Measurements from ENCODE around the gene XRCC4. TPM values are rescaled to one million over a fixed set of nuclear protein-coding genes. Genes with fewer than 3 reads are reported as not detected.

XRCC4 gene
- total RNA-seq, 1 donor from 2014 or later: 11.3 TPM

DNA sequence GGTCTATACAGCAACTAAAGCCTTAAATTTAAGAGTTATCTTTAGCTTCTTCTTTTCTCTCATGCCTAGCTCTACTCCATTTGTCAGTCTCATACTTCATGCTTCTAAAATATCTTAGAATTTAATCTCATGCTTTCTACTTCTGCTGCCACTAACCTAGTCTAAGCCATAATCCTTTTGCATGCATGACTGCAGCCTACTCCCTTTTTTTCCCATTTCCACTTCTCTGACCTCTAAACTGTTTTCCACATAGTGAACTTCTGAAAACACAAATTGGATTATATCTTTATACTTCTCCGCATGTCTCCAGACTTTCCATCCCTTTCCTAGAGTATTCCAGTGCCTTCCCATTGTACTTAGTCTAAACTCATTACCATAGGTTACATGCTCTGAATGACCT lies 193.0 kb downstream of the XRCC4 start:
- intact Hi-C loops (cut with micrococcal nuclease): no loop called here

DNA sequence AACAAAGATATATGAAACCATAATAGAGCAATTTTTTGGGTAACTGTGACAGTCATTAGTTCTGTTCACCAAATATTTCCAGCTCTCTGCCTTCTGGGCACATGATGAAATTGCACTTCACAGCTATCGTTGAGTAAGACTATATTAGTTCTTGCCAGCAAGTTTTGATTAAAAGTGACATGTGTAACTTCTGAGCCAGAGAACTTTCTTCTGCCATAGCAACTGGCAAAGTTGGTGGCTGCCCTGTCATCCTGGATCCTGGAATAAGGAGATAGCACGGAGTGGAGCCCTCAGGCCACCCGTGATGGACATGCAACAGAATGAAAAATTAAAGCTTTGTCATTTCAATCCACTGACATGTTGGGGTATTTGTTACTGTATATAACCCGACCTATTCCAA lies 199.8 kb downstream of the XRCC4 start:
- intact Hi-C loops (cut with micrococcal nuclease): no loop called here

DNA sequence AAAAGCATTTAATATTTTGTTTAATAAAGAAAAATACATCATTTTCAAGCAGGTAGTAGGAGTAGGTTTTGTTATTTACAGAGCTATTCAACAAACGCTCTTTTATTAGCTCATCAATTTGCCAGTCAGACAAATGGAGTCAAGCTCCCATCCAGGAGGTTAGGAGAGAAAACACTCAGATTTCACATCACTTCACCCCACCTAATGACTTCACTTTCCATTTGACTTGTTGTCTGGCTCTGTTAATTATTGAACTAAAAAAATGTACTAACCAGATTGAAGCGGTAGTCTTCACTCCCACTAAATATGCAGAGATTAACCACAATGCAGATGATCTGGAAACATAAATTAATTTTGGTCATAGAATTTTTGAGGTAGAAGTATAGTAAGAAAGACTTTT lies 200.6 kb downstream of the XRCC4 start:
- intact Hi-C loops (cut with micrococcal nuclease): no loop called here

DNA sequence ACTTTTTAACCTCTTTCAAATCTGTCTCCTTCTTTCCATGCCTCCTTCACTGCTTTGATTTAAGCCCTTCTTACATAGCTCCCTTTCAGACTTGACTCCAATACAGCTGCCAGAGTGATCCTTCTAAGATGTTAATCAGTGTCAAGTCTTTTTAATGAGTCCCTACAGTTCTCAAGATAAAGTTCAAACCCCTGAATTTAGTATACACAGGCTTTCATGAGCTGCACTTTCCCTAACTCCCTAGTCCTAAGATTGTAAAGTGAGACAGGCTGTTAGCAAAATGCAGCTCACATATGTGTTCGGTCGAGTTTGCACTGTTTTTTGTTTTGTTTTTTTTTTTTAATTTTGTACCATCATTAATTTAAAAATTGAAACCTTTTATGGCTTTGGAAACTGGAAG lies 203.8 kb downstream of the XRCC4 start:
- intact Hi-C loops (cut with micrococcal nuclease): no loop called here

DNA sequence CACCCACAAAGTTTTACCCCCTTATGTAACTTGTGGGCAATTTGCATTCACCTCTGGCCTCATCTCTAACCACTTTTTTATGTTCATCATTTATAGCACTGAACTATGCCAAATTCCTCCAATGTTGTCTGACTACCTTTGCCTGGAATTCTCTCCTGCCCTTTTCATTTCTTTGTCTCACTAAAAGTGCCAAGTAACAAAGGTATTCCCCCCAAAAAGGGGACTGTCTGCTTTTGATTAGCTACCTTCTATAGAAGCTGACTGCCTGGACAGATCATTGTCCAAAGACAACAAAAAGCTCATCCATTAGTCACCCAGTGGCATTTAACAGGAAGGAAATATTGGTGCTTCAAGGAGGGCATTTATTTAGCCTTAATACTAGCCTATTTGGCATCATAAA lies 204.3 kb downstream of the XRCC4 start:
- intact Hi-C loops (cut with micrococcal nuclease): no loop called here

DNA sequence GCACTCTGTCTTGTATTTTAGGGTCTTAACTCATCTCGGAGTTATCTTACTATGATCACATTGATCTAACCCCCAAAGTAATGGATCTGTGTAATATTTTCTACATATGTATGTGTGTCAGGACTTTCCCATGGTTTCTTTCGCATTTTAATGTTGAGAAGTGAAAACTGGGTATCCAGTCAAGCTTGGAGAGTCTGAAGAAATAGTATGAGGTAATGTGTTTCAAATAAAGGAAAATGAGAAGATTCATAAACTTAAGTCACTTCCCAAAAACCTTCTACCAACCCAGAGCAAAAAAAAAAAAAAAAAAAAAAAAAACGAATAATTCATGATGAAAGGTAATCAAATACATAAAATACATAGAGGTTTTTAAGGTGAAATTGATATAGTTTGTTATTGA lies 206.4 kb downstream of the XRCC4 start:
- intact Hi-C loops (cut with micrococcal nuclease): no loop called here

DNA sequence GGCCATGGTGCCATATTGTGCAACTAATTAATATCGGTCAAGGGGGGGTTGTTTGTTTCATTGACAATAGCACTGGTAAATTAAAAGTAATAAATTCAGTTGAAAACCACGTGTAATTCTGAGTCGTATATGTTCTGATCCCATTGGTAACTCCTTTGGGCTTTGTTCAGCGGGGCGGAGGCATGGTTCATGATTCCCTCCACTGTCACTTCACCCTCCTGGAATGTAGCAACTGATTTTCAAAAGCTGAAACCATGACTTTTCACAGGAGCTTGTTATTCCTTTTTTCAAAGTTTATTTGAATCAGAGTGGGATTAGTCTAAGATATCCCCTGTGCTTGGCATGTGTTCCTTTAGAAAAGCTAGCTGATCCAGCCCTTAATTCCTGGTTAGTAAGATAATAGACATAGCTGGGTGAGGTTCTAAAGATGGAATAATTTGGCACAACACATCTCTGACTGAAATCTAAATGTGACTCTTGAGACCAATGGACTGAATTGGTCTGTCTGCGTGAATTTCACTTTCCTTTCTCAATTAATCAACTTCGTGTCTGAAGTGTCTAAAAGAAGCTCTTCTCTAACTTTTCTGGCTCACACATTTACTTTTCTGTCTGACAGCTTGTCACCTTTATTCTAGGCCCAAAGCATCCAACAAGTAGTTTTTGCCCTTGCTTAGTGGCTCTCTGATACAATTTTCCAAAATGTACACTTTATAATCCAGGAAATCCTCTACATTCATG lies 208.5 kb downstream of the XRCC4 start:
- intact Hi-C loops (cut with micrococcal nuclease): no loop called here

DNA sequence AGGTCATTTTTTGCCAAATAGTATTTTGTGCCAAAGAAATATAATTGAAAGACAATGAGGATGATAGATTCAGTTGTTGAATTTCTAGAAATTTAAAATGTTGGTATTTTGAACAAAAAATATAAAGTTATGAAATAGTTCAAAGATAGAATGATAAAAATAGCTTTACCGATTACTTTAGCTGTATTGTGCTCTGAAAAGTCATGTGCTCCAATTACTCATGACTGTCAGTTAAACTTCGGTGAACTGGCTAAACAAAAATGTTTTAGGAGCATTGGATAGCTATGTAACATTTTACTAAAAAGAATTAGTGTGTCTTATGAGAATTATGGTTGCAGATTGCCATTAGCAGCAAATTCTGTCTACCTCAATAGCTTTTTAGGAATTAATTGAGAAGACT lies 216.9 kb downstream of the XRCC4 start:
- intact Hi-C loops (cut with micrococcal nuclease): no loop called here

DNA sequence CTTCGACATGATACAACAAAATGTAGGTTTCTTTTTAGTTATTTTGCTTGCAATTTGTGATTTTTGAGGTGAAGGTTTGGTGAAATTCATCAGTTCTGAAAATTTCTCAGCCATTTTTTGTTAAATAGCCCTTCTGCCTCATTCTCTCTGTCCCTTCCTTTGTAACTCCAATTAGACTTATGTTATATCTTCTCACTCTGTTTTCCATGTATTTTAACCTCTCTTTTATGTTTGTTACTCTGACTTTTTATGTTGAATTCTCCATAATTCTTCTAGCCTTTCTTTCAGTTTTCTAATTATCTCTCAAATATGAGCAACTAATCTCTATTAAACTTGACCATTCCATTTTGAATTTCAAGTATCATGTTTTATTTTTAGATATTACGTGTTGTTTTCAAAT lies 222.0 kb downstream of the XRCC4 start:
- intact Hi-C loops (cut with micrococcal nuclease): no loop called here

DNA sequence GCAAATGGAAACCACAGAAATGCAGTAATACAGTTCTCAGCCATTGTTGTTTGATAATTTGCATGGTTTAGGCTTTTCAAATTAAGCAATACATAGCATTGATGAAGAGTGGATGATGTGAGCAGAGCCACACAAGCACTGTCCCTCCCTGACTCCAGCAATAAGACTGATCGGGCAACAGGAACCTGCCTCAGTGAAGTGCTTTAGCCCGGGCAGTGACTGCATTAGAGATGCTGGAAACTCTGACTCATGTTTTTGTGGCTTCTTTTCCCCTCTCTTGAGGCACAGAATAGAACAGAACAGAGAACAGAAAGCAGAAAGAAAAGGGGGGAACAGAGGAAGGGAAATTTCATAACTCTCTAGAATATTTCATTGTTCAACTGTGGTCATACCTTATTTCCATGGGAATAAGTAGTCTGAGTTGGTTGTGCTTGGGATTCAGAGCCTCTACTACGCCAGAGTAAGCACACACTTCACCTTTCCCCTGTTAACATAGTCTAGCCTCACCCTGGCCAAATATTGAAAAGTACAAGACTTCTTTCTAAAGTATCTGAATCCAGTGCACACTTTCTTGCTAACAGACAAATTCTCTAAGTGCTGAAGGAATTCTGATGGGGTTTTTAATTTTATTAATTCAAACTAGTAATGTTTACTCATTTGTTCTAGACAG lies 229.4 kb downstream of the XRCC4 start:
- intact Hi-C loops (cut with micrococcal nuclease): no loop called here

DNA sequence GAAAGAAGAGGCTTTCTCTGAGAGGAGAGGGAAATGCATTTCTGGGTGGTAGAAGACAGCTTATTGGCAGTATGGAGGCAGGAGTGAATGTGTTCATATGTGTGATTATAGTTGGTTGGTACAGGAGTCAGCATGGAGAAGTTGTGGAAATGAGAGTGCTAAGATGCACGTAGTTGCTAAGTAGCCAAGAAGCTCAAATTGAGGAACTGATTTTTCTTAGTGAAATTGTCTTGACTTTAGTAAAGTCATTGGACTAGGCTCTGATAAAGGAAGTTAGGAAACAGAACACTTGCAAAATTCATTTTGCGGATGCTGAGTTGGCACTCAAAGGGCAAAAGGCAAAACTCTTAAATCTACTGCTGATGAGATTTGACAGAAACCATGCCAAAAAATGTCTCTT lies 235.3 kb downstream of the XRCC4 start:
- intact Hi-C loops (cut with micrococcal nuclease): no loop called here

DNA sequence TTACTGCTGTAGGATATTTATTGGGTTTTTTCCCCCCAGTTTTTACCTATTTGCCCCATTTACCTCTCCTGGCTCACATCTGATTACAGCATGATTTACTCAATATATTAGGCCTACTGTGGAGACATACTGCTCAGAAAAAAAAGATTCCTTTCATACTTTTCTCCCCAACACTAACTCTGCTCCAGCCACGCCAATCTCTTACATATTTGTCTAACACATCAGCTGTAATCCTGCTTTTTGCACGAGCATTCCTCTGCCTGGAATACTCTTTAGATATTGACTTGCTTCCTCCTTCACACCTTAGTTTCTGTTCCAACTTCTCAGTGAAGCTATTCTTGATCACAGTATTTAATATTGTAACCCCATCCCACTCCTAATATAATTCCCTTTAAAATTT lies 236.1 kb downstream of the XRCC4 start:
- intact Hi-C loops (cut with micrococcal nuclease): no loop called here

DNA sequence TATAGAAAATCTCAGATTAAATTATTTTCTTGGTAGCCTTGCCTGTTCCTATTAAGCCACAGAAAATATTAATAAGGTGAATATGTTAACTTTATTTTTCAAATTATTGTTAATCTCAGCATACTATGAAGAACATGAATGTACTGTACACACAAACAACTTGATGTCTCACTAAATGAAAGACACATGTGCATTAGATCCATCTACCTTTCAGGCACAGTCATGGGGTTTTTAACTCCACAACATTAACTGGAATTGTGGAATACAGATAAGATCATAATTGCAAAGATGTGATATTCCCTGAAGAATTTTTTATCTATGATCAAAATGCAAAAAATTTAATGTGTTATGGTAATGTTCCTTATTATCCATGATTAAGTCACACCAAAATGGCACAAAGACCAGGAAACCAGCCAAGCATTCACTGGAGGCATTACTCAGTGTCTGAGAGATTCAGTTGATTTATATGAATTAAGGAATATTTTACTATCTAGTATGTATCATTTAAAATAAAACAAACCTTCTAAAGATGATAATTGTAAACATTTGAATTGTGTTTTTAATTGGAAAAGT lies 244.2 kb downstream of the XRCC4 start:
- intact Hi-C loops (cut with micrococcal nuclease): no loop called here

DNA sequence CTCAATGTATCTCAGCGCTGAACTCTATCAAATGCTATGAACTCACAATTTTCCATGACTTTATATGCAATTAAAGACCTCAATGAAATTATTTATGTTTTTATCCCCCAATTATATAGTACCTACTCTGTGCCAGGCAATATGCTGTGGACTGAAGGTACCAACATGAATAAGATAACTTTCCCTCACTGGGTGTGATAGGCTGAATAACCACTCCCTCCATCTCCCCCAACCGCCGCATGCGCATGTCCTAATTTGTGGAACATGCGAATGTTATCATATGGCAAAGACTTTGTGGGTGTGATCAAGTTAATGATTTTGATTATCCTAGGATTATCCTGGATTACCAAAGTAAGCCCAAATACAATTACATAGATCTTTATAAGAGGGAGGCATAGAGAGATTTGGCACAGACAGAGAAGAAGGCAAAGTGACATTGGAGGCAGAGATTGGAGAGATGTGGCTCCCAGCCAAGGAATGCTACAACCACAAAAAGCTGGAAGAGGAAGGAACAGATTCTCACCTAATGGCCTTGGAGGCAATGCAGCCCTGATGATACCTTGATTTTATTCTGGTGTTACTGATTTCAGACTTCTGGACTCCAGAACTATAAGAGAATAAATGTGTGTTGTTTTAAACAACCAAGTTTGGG lies 245.1 kb downstream of the XRCC4 start:
- intact Hi-C loops (cut with micrococcal nuclease): no loop called here

DNA sequence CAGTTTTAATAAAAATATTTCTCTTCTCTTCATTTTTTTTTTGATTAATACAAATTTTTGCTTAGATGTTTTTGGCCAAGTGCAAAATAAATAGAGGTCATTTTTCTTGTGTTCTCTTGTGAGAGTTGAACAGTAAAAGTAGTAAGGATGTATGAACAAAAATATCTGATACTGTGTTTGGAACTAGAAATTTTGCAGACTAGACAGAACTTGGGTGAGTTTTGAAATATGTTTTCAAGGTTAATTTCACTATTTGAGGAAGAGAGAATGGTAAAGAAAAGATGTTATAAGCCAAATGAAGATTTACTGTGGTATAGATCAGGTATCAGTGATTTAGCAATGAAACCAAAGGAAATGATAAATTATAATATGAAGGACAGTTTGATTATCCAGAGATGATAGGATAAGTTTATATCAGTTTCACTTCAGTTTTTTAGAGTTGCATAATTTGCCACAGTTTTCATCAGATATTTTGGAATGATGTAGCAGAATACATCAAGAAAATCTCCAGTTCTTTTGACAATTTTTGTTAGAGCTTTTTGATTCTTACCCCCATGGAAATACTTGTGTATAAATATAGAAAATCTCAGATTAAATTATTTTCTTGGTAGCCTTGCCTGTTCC lies 246.3 kb downstream of the XRCC4 start:
- intact Hi-C loops (cut with micrococcal nuclease): no loop called here

DNA sequence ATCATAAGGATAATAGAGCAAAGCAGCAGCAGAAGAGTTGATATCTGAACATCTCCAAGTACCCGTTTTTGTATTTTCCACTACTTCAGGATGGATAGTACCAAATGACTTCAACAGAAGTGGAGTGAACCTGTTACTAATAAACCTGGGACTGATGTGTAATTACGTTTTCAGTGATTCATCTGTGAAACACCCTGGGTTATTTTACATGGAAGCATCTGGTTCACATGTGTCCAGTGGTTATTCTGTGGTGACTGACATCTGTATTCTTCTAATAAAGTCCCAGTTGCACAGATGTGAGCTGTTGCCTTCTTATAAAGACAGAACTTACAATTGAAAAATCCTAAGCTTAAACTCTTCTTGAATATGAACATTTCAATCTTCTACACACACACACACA lies 254.5 kb downstream of the XRCC4 start:
- intact Hi-C loops (cut with micrococcal nuclease): no loop called here

DNA sequence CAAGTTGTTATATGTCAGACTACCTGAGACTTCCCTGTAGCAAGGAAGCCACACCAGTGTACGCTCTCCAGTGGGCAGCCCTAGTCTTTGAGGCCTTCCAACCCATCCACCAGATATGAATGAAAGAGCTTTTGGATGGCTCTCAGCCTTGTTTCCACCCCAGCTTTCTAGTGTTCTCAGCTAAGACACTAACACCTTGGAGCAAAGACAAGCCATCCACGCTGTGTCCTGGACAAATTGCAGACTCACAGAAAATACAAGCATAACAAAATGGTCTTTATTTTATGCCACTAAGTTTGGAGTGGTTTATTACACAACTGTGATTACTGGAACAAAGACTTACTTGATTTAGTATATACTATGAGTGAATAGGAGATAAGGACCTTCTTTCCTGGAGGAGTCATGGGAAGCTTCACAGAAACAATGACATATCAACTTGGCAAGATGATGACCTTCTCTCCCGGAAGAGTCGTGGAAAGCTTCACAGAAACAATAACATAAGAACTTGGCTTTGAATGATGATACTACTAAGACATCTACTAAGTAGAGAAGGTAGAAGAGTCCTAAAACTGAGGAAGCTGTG lies 260.2 kb downstream of the XRCC4 start:
- intact Hi-C loops (cut with micrococcal nuclease): no loop called here

DNA sequence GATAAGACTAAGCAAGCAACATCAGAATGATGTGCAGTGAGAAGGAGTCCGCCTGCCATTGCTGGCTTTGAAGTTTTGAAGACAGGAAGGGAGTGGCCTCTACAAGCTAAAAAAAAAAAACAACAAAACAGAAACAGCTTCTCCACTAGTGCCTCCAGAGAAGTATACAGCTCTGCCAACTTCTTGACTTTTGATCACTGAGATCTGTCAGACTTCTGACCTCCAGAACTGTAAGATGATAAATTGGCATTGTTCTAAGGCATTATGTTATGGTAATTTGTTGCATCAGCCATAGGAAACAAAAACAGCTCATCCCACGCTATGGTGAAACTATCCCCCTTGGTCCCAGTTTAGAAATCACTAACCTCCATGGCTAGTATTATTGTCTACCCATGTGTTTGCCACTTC lies 263.2 kb downstream of the XRCC4 start:
- intact Hi-C loops (cut with micrococcal nuclease): loop anchor here (1.0 to 5.0 kb wide), 2 partner anchors 263 to 983 kb away; partner anchors contain the start of genes TMEM167A and XRCC4

DNA sequence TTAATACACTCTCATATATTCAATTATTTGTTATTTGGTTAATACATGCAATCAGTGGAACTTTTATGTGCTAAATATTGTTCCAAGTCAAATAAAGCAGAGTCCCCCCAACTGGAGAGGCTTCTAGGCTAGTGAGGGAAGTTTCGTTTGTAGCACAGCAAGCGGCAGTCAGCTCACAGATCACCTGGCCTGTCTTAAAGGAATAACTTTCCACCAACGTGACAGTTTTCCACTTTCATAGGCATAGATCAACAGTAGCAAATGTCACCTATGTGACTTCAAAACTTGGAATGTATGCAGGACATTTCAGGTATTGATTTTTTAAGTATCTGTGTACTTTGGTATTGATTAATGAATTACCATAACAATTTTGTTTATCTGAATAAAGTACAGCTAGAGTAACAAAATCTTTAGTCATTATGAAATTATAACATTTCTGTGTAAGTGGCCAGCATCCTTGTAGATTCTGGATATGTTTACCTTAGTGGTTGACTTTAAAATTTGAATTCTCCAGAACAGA lies 264.5 kb downstream of the XRCC4 start:
- intact Hi-C loops (cut with micrococcal nuclease): loop anchor here (5.0 kb wide), 1 partner anchor 265 kb away; the partner anchor contains the start of genes TMEM167A and XRCC4

DNA sequence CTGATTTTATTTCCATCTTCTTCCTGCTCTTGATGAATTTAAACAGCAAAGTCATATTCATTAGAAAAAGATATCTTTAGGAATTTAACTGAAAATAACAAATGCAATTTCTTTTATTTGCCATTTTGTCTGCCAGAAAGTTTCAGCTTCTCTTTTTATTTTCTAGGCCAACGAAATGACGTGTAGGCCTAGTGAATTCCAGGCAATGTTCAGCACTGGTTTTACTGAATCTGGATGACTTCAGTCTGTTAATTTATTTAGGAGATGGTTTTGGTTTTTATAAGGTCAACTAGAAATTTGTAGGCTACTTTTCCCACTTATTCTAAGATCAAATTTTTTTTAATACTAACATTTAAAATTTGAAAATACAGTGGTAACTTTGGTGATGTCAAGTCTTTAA lies 265.1 kb downstream of the XRCC4 start:
- intact Hi-C loops (cut with micrococcal nuclease): loop anchor here (5.0 kb wide), 1 partner anchor 265 kb away; the partner anchor contains the start of genes TMEM167A and XRCC4

DNA sequence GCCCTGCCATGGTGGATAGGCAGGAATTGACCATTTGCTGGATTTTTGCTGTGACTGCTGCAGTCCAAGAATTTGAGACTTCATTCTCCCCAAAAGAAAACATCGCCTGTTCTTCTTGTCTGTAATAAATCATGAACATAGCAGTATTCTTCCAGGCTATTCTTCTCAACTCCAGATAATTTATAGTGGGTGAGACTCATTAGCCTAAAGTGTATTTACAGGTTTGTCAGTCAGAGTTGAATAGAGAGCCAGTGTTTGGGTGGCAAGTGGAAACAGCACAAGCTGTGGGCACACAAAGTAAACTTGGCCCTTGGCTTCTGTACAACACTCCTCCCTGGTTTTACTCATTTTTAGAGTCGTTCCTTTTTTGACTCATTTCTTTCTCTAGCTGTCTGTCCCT lies 266.0 kb downstream of the XRCC4 start:
- intact Hi-C loops (cut with micrococcal nuclease): loop anchor here (5.0 kb wide), 1 partner anchor 266 kb away; the partner anchor contains the start of genes TMEM167A and XRCC4
